Neuron (in vitro differentiated cells): ENCODE measurements around the gene APBA2.

Experiments used
- H2AFZ ChIP-seq: one replicate; pipeline ENCODE4 v1.6.1; 2013; ENCODE audit warnings: low read depth, mild to moderate bottlenecking, inconsistent platforms, low read length, moderate library complexity
- H3K27me3 ChIP-seq: one replicate; pipeline ENCODE4 v1.6.1; 2013; ENCODE audit warnings: low read length; ENCODE audit not compliant: insufficient read depth
- H3K36me3 ChIP-seq: one replicate; pipeline ENCODE4 v1.6.1; 2013; ENCODE audit warnings: low read length; ENCODE audit not compliant: insufficient read depth
- H3K4me1 ChIP-seq: one replicate; pipeline ENCODE4 v1.6.1; 2013; ENCODE audit warnings: low read length; ENCODE audit not compliant: insufficient read depth
- H3K4me3 ChIP-seq: 2 replicates; pipeline ENCODE4 v1.5.1; 2013; ENCODE audit warnings: mild to moderate bottlenecking, low read length, moderate library complexity
- H3K9me3 ChIP-seq: one replicate; pipeline ENCODE4 v1.6.1; 2013; ENCODE audit warnings: low read length

APBA2 gene

DNA sequence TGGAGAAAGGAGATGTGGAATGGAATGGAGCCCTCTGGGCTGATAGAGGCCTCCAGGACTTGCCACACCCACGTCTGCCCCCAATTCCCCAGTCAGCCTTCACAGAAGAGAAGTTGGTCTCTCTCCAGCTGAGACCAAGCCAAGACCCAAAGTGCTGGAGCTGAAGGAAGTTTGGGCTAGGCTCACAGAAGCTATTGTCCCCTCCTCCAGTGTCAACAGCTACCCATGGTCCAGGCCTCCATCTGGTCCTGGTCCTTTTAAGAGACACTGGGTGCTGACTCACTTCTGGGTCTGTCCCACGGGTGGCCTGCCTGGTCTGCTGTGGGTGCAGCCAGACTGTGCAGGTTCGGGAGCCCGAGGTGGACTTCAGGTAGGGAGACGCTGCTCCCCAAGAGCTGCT, 179.8 kb downstream of the APBA2 start:
- Histone ChIP-seq H3K4me1 (peaks cover 17% of the 10 kb centered on the region), H3K9me3 (no peaks in the 10 kb centered on the region), H2AFZ (no peak overlapping the region), H3K27me3 (no peaks in the 10 kb centered on the region), H3K36me3 (no peaks in the 10 kb centered on the region), H3K4me3 (no peak overlapping the region)

DNA sequence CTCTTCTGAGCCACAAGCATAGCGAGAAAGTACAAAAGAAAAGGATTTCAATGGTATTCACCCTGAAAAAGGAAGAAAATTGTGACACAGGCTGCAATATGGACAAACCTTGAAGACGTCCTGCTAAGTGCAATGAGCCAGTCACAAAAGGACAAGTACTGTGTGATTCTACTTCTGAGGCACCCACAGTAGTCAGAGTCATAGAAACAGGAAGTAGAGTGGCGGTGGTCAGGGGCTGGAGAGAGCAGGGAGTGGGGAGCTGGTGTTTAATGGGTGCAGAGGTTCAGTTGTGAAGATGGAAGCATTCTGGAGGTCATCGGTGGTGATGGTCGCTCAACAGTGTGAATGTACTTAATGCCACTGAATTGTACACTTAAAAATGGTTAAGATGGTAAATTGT, 180.5 kb downstream of the APBA2 start:
- Histone ChIP-seq H3K36me3 (no peaks in the 10 kb centered on the region), H3K27me3 (no peaks in the 10 kb centered on the region), H3K4me3 (no peak overlapping the region), H3K4me1 (peaks cover 25% of the 10 kb centered on the region), H3K9me3 (no peaks in the 10 kb centered on the region), H2AFZ (no peak overlapping the region)

DNA sequence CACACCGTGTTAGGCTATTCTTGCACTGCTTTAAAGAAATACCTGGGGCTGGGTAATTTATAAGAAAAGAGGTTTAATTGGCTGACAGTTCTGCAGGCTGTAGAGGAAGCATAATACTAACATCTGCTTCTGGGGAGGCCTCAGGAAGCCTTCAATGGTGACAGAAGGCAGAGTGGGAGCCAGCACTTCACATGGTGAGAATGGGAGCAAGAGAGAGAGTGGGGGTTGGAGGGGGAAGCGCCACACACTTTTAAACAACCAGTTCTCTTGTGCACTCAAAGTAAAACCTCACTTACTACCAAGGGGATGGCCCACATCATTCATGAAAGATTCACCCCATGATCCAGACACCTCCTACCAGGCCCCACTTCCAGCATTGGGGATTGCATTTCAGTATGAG, 181.1 kb downstream of the APBA2 start:
- no peak overlapping the region for H3K4me3 ChIP-seq
- no peaks in the 10 kb centered on the region for H3K9me3 ChIP-seq
- H3K4me1 ChIP-seq: peaks cover 30% of the 10 kb centered on the region
- H3K36me3 ChIP-seq: no peaks in the 10 kb centered on the region
- no peak overlapping the region for H2AFZ ChIP-seq
- H3K27me3 ChIP-seq: no peaks in the 10 kb centered on the region

DNA sequence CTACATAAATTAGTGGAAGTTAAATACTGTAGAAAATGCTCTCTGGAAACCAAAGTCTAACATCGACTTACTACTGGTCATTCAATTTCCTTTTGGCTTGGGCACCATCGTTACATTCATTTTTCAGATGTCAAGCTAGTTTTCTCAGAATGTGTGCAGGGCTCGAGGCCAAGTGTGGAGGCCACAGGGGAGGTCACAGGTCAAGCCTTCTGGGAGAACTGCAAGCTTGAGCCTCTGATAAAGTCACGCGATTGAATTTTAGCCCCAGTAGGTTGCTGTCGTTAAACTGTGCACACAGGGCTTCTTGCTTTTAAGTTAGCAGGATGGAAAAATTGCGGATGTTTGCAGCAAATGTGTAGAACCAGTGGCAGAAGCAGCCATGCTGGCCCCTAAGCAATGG, 182.2 kb downstream of the APBA2 start:
- H3K9me3 ChIP-seq: no peaks in the 10 kb centered on the region
- H3K36me3 ChIP-seq: no peaks in the 10 kb centered on the region
- no peaks in the 10 kb centered on the region for H3K27me3 ChIP-seq
- no peak overlapping the region for H2AFZ ChIP-seq
- peaks cover 36% of the 10 kb centered on the region for H3K4me1 ChIP-seq
- H3K4me3 ChIP-seq: no peak overlapping the region

DNA sequence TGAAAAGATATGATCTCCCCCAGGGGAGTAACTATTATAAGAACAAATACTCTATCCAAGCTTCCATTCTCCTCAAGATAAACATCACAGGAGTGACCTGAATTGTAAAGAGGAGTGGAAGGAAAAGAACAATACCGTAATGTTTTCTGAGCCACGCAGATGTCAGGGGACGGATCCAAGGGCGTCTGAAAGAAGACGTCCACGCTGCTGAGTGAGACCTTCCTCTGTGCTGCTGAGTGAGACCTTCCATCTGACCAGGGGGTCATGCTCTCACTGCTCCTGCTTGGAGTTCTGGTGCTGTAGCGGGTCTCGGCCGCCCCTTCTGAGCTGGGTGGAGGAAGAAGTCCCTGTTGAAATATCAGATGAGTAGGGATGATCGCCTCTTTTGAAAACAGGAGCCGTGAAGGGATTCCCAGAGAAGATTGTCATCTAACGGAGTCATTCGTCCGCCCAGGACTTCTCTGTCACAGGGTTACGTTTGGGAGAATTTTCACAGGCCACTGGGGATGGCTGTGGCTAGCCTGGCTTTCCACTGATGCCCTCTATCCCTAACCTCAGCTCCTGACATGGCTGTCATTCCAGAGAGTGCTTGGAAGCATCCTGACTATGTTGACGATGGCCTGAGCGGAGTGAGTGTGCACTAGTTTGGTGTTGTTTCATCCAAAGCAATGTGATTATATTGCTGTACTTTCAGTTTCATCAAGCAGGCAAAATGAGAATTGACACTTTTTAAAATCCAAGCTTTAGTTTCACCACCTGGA, 184.9 kb downstream of the APBA2 start:
- Histone ChIP-seq H3K4me1 (peaks cover 36% of the 10 kb centered on the region), H2AFZ (no peak overlapping the region), H3K36me3 (no peaks in the 10 kb centered on the region), H3K9me3 (no peaks in the 10 kb centered on the region), H3K27me3 (no peaks in the 10 kb centered on the region), H3K4me3 (no peak overlapping the region)

DNA sequence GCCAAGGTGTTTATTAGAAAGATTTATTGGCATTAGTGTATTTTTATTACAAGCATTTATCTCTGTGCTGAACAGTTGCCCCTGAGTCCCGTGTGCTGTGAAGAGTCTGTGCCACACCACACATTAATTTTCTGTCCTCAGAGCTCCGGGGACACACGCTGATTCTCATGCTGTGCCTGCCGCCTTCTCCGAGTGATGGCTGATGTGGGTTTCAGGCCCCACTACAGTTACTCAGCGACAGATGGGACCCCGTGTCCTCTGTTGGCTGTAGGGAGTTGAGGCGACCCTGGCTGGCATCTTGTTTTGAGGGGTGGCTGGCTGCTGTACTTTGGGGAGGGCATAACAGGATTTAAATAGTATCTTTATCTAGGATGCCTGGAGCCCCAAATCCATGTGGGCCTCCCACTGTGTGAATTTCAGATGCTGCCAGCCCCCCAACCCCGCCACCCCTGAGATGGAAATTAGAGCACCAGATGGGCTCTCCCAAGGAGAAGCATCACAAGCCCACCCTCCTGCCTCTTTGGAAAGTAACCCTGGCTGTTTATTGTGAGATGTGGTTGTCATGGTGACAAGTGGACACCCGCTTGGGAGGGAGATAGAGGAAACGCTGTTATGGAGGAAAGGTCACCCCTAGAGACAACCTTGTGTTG, 185.6 kb downstream of the APBA2 start:
- Histone ChIP-seq H3K4me3 (no peak overlapping the region), H3K36me3 (no peaks in the 10 kb centered on the region), H3K4me1 (peaks cover 36% of the 10 kb centered on the region), H3K27me3 (no peaks in the 10 kb centered on the region), H2AFZ (no peak overlapping the region), H3K9me3 (no peaks in the 10 kb centered on the region)

DNA sequence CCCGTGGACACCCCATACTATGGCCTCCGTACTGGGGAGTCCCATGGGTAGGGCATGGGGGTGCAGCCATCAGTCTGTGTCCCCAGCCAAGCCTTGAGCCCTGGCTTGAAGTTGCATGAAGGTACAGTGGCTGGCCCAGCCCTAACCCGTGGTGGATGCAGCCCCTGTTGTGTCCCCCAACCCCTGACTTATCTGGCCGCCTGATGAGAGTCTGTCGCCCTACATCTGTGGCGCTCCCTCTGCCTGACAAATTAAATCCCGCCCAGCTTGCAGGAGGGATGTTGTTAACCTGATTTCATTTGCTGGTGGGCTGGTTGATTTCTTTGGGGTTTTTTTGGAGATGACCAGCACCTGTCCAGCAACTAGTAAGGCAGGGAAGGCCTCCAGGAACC, 186.1 kb downstream of the APBA2 start:
- Histone ChIP-seq H3K4me1 (peaks cover 36% of the 10 kb centered on the region), H3K9me3 (no peaks in the 10 kb centered on the region), H3K36me3 (no peaks in the 10 kb centered on the region), H3K4me3 (no peak overlapping the region), H2AFZ (no peak overlapping the region), H3K27me3 (no peaks in the 10 kb centered on the region)

DNA sequence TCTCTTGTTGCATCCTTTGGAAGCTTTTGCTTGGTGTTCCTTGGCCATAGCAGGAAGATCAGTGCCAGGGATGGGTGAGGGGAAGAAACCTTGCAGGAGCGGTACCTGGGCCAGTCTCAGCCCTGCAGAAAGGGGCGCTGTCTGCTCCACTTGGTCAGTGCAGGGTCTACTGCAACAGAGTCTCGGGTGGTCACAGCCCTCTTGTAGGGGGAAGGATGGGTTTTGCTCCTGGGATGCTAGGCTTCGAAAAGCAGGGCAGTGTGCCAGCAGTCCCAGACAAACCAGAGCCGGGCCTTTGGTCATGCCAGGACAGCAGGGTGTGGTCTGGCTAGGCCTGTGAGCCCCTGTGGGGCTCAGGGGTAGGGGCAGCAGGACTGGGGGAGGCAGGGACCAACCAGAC, 186.7 kb downstream of the APBA2 start:
- H3K4me1 ChIP-seq: peaks cover 36% of the 10 kb centered on the region
- no peak overlapping the region for H2AFZ ChIP-seq
- no peaks in the 10 kb centered on the region for H3K27me3 ChIP-seq
- no peaks in the 10 kb centered on the region for H3K36me3 ChIP-seq
- H3K9me3 ChIP-seq: no peaks in the 10 kb centered on the region
- no peak overlapping the region for H3K4me3 ChIP-seq

DNA sequence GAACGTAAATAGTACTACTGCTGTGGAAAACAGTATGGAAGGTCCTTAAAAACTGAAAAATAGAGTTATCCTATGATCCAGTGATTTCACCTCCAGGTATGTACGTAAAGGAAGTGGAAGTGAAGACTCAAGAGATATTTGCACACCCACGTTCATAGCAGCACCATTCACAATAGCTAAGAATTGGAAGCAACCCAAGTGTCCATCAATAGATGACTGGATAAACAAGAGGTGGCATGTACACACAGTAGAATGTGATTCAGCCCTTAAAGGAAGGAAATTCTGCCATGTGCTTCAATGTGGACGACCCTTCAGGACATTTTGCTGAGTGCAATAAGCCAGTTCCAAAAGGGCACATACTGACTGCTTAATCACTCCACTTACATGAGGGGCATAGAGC, 188.3 kb downstream of the APBA2 start:
- no peaks in the 10 kb centered on the region for H3K9me3 ChIP-seq
- peaks cover 31% of the 10 kb centered on the region for H3K4me1 ChIP-seq
- H3K4me3 ChIP-seq: no peak overlapping the region
- no peaks in the 10 kb centered on the region for H3K36me3 ChIP-seq
- H3K27me3 ChIP-seq: no peaks in the 10 kb centered on the region
- no peak overlapping the region for H2AFZ ChIP-seq

DNA sequence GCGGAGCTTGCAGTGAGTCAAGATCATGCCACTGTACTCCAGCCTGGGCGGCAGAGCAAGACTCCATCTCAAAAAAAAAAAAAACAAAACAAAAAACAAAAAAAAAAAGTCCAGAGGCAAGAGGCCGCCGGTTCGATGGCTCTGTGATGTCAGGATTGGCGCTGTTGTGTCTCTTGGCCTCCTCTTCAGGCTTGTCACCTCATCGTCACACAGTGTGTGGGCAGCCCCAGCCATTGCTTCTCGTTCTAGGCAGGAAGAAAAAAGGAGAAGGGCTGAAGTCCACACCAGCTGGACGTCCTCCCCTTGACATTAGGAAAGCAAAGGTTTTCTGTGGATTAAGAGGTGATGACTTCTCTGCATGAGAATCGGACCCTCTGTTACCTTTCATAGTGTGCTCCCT, 192.8 kb downstream of the APBA2 start:
- Histone ChIP-seq H3K4me3 (no peak overlapping the region), H2AFZ (no peak overlapping the region), H3K9me3 (no peaks in the 10 kb centered on the region), H3K36me3 (peaks cover 4% of the 10 kb centered on the region), H3K27me3 (no peaks in the 10 kb centered on the region), H3K4me1 (peaks cover 7% of the 10 kb centered on the region)

DNA sequence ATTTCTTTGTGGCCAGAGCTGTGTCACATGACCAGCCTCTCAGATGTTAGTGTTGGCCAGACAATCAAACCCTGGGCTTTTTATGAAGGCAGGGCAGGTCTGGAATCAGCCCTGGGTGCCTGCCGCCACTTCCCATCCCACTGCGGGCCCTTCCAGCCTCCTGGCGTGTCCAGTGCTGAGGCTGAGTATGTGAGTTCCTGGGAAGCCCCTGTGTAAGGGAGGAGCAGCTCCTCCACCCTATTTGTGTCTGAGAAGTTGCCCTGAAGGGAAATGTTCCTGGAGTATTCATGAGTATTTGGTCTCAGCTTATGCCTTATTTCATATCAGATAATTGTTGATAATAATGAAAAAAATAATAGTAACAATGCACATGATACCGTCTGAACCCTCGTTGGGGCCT, 193.7 kb downstream of the APBA2 start:
- peaks cover 7% of the 10 kb centered on the region for H3K4me1 ChIP-seq
- no peaks in the 10 kb centered on the region for H3K9me3 ChIP-seq
- no peak overlapping the region for H2AFZ ChIP-seq
- H3K36me3 ChIP-seq: peaks cover 4% of the 10 kb centered on the region
- H3K4me3 ChIP-seq: no peak overlapping the region
- no peaks in the 10 kb centered on the region for H3K27me3 ChIP-seq

DNA sequence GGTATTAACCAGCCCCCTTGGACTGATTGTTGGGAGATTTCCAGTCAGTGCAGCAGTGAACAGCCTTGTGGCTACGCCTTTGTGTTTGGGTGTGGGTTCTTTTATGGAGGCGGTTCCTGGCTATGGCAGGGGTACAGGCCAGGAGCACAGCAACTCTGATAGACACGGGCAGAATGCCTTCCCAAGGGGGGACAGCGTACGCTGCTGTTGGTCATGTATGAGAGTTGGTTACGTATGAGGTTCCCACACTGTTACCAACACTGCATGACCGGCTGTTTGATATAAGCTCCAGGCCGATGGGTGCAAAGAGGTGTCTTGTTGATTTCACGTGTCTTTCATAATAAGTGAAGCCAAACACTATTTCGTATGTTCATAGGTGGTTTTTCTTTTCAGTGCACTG, 196.0 kb downstream of the APBA2 start:
- no peak overlapping the region for H2AFZ ChIP-seq
- no peaks in the 10 kb centered on the region for H3K9me3 ChIP-seq
- H3K36me3 ChIP-seq: peaks cover 4% of the 10 kb centered on the region
- no peak overlapping the region for H3K4me3 ChIP-seq
- peaks cover 7% of the 10 kb centered on the region for H3K4me1 ChIP-seq
- H3K27me3 ChIP-seq: no peaks in the 10 kb centered on the region

DNA sequence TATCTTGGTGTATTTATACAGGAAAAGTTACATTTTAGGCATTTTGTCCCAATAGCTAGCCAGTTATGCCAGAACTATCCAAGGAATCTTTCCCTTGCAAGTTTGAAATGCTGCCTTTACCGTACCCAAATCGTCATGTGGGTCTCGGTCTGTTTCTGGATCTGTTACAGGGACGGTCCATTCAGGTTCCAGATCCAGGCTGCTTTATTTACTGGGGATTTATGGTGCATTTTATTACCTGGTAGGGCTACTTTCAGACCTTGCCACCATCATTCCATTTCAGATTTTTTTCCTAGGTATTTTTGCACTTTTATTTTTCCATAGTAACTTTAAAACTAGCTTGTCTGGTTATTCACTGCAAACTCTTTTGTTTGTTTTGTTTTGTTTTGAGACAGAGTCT, 197.4 kb downstream of the APBA2 start:
- Histone ChIP-seq H3K27me3 (no peaks in the 10 kb centered on the region), H3K9me3 (no peaks in the 10 kb centered on the region), H3K4me3 (no peak overlapping the region), H3K4me1 (peaks cover 7% of the 10 kb centered on the region), H2AFZ (no peak overlapping the region), H3K36me3 (peaks cover 4% of the 10 kb centered on the region)

DNA sequence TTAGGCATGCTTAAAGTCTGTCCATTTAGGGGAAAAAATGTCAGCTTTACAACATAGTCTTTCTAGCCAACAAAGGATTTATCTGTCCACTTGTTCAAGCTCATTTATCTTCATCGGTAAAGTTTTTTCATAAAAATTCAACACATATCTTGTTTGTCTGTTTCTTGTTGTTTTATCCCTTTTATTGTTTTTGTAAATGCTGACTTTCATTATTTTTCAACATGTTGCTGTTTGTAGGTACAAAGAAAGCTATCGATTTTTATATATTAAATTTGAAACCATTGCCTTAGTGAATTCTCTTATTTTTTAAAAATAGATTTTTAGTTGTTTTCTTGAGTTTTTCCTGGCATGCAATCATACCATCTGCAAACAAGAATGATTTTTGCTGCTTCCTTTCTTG, 198.1 kb downstream of the APBA2 start:
- Histone ChIP-seq H3K4me3 (no peak overlapping the region), H3K4me1 (peaks cover 7% of the 10 kb centered on the region), H2AFZ (no peak overlapping the region), H3K27me3 (no peaks in the 10 kb centered on the region), H3K9me3 (no peaks in the 10 kb centered on the region), H3K36me3 (peaks cover 4% of the 10 kb centered on the region)
